ENCODE measurements around the gene MPHOSPH9.

Gene MPHOSPH9

GRCh38 chr12:123149501-123150274 is 83.3 kb downstream of the MPHOSPH9 start:
- DNase-seq (ENCODE audit: low read depth in 2 of 2): no peak

GRCh38 chr12:123149088-123149487 is 83.9 kb downstream of the MPHOSPH9 start:
- DNase-seq (ENCODE audit: low read depth in 2 of 2): no peak

- no peak for DNase-seq (ENCODE audit: low read depth in 2 of 2)
Measured at GRCh38 chr12:123148655-123149054, 84.3 kb downstream of the MPHOSPH9 start.

GRCh38 chr12:123148223-123148622 is 84.7 kb downstream of the MPHOSPH9 start:
- DNase-seq (ENCODE audit: low read depth in 2 of 2): no peak

- DNase-seq (ENCODE audit: low read depth in 2 of 2): no peak
Measured at GRCh38 chr12:123145211-123145610, 87.7 kb downstream of the MPHOSPH9 start.

- DNase-seq (ENCODE audit: low read depth in 2 of 2): no peak
Measured at GRCh38 chr12:123143736-123144461, 89.0 kb downstream of the MPHOSPH9 start.

- no peak for DNase-seq (ENCODE audit: low read depth in 2 of 2)
Measured at GRCh38 chr12:123142921-123143735, 89.8 kb downstream of the MPHOSPH9 start.

GRCh38 chr12:123142518-123142840 is 90.5 kb downstream of the MPHOSPH9 start:
- no peak for DNase-seq (ENCODE audit: low read depth in 2 of 2)

GRCh38 chr12:123141615-123142517 is 91.1 kb downstream of the MPHOSPH9 start:
- DNase-seq (ENCODE audit: low read depth in 2 of 2): no peak

- no peak for DNase-seq (ENCODE audit: low read depth in 2 of 2)
Measured at GRCh38 chr12:123140676-123141614, 92.0 kb downstream of the MPHOSPH9 start.

GRCh38 chr12:123139926-123140675 is 92.8 kb downstream of the MPHOSPH9 start:
- no peak for DNase-seq (ENCODE audit: low read depth in 2 of 2)

- no peak for DNase-seq (ENCODE audit: low read depth in 2 of 2)
Measured at GRCh38 chr12:123135688-123136087, 97.3 kb downstream of the MPHOSPH9 start.

- DNase-seq (ENCODE audit: low read depth in 2 of 2): no peak
Measured at GRCh38 chr12:123134826-123135225, 98.1 kb downstream of the MPHOSPH9 start.

GRCh38 chr12:123134271-123134671 is 98.7 kb downstream of the MPHOSPH9 start:
- no peak for DNase-seq (ENCODE audit: low read depth in 2 of 2)

- no peak for DNase-seq (ENCODE audit: low read depth in 2 of 2)
Measured at GRCh38 chr12:123133701-123134100, 99.2 kb downstream of the MPHOSPH9 start.

GRCh38 chr12:123132951-123133619 is 99.9 kb downstream of the MPHOSPH9 start:
- no peak for DNase-seq (ENCODE audit: low read depth in 2 of 2)

GRCh38 chr12:123131879-123132402 is 101.0 kb downstream of the MPHOSPH9 start:
- DNase-seq (ENCODE audit: low read depth in 2 of 2): no peak

- DNase-seq (ENCODE audit: low read depth in 2 of 2): no peak
Measured at GRCh38 chr12:123131291-123131832, 101.6 kb downstream of the MPHOSPH9 start.
